Endothelial cell of hepatic sinusoid (primary cell): ENCODE data around the gene KIAA0586.
"Not testable (repeated sequence)": the region's sequence is repeated elsewhere in the genome, so short reads cannot be mapped to it uniquely, and the experiment has no call there.

Experiments
- in situ Hi-C: cut with HindIII; loops from 2 replicates; pipeline ENCODE4 v1.10.0; 2017; ENCODE audit warnings: low sequenced_read_pairs

The KIAA0586 gene

GRCh38 chr14:58541633-58542022, 114.1 kb downstream of the KIAA0586 start:
- in situ Hi-C loops = no loop called here

- in situ Hi-C loops = no loop called here
These were observed 115.7 kb downstream of the KIAA0586 start for GRCh38 chr14:58543253-58543652.

GRCh38 chr14:58547649-58548048, 120.1 kb downstream of the KIAA0586 start:
- in situ Hi-C loops = no loop called here

- in situ Hi-C loops = no loop called here
These were observed 121.7 kb downstream of the KIAA0586 start for GRCh38 chr14:58549105-58549757.

- in situ Hi-C loops = loop anchor here (10.0 kb wide), 1 partner anchor 471 kb away; no protein-coding TSS in a partner anchor
These were observed 126.4 kb downstream of the KIAA0586 start for GRCh38 chr14:58553959-58554358.

- in situ Hi-C loops = loop anchor here (10.0 kb wide), 1 partner anchor 469 kb away; no protein-coding TSS in a partner anchor
These were observed 128.1 kb downstream of the KIAA0586 start for GRCh38 chr14:58555647-58556046.

- in situ Hi-C loops = loop anchor here (10.0 kb wide), 1 partner anchor 468 kb away; no protein-coding TSS in a partner anchor
These were observed 129.7 kb downstream of the KIAA0586 start for GRCh38 chr14:58557242-58557641.

- in situ Hi-C loops = no loop called here
These were observed 132.7 kb downstream of the KIAA0586 start for GRCh38 chr14:58560208-58560607.

- in situ Hi-C loops = no loop called here
These were observed 134.6 kb downstream of the KIAA0586 start for GRCh38 chr14:58562141-58562540.

- in situ Hi-C loops = no loop called here
These were observed 136.5 kb downstream of the KIAA0586 start for GRCh38 chr14:58563978-58564377.

- in situ Hi-C loops = no loop called here
These were observed 138.3 kb downstream of the KIAA0586 start for GRCh38 chr14:58565832-58566231.

- in situ Hi-C loops = no loop called here
These were observed 139.5 kb downstream of the KIAA0586 start for GRCh38 chr14:58566979-58567378.

GRCh38 chr14:58568322-58568721, 140.8 kb downstream of the KIAA0586 start:
- in situ Hi-C loops = no loop called here

- in situ Hi-C loops = no loop called here
These were observed 143.7 kb downstream of the KIAA0586 start for GRCh38 chr14:58571256-58571655.

GRCh38 chr14:58571769-58572472, 144.4 kb downstream of the KIAA0586 start:
- in situ Hi-C loops = no loop called here

GRCh38 chr14:58572473-58572853, 144.9 kb downstream of the KIAA0586 start:
- in situ Hi-C loops = no loop called here

GRCh38 chr14:58572863-58573262, 145.3 kb downstream of the KIAA0586 start:
- in situ Hi-C loops = no loop called here

- in situ Hi-C loops = no loop called here
These were observed 147.1 kb downstream of the KIAA0586 start for GRCh38 chr14:58574623-58575022.

GRCh38 chr14:58575956-58576355, 148.4 kb downstream of the KIAA0586 start:
- in situ Hi-C loops = no loop called here

- in situ Hi-C loops = not testable (repeated sequence)
These were observed 152.5 kb downstream of the KIAA0586 start for GRCh38 chr14:58580035-58580434.

GRCh38 chr14:58581389-58581788, 153.9 kb downstream of the KIAA0586 start:
- in situ Hi-C loops = not testable (repeated sequence)

GRCh38 chr14:58584383-58584782, 156.9 kb downstream of the KIAA0586 start:
- in situ Hi-C loops = no loop called here
